Gastroesophageal sphincter (tissue), 2 donors: Measurements from ENCODE around the gene RPS6KC1.

Source experiments
- EP300 ChIP-seq: sonication (generic); formaldehyde crosslinking; IDR thresholded peaks from one replicate; pipeline ENCODE4 v1.6.1; 2017; ENCODE audit warnings: antibody characterized with exemption, mild to moderate bottlenecking
- POLR2A ChIP-seq, 2 donors: fragments of 450-650 bp; IDR thresholded peaks; one replicate each; pipeline ENCODE4 v1.6.1; 2017; ENCODE audit warnings: antibody characterized with exemption in 2 of 2, mild to moderate bottlenecking in 2 of 2, moderate library complexity in 1 of 2
- POLR2AphosphoS5 ChIP-seq: sonication (generic); formaldehyde crosslinking; IDR thresholded peaks from one replicate; pipeline ENCODE4 v1.6.1; 2017; ENCODE audit warnings: antibody characterized with exemption

DNA sequence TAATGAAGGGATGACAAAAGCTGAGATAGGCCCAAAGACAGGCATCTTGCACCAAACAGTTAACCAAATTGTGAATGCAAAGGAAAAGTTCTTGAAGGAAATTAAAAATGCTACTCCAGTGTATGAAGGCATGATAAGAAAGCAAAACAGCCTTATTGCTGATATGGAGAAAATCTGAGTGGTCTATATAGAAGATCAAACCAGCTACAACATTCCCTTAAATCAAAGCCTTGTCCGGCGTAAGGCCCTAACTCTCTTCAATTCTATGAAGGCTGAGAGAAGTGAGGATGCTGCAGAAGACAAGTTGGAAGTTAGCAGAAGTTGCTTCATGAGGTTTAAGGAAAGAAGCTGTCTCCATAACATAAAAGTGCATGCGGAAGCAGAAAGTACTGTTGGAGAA, 31.0 kb upstream of the RPS6KC1 start:
- TF ChIP-seq POLR2A (IDR thresholded peaks at IDR 0.05) (no peak), POLR2AphosphoS5 (no peak), EP300 (no peak)
